Measurements from ENCODE around the gene FBLN2.

Gene FBLN2

DNA sequence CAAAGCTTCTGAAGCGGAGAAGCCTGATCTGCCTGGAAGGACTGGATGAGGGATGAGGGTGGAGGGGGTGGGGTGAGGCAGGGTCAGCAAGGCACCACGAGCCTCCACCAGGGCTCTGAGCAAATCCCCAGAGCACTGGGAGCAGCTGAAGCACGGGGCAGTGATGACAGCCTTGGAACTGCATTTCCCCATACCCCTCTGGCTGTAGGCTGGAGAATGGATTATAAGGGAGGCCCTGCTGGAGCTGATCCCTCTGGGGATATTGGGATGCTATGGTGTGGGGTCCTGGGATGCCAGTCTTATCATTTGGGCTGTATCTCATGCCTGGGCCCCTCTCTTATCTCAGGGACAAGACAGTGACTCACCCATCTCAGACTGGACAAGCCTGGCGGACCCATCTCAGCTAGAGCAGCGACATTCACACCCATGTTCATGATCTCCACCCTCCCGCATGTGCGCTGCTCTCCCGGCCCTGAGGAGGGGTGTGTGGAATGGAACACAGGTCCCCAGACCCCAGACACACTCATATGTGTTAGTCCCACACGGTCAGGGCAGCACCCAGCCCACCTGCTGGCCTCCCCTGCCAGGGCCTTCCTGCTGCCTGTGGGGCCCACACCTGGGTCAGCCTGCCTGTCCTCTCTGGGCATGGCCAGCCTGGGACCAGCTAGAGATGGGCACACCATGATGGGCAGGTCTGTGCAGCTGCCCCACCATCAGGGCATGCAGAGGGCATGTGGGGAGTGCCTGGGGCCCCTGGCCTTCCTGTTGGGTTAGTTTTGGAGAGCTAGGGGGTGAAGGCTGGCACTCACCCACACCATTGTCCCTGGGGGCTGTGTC is 97.1 kb downstream of the FBLN2 start:
- no peak for DNase-seq (ENCODE audit: low read depth, low spot score)

DNA sequence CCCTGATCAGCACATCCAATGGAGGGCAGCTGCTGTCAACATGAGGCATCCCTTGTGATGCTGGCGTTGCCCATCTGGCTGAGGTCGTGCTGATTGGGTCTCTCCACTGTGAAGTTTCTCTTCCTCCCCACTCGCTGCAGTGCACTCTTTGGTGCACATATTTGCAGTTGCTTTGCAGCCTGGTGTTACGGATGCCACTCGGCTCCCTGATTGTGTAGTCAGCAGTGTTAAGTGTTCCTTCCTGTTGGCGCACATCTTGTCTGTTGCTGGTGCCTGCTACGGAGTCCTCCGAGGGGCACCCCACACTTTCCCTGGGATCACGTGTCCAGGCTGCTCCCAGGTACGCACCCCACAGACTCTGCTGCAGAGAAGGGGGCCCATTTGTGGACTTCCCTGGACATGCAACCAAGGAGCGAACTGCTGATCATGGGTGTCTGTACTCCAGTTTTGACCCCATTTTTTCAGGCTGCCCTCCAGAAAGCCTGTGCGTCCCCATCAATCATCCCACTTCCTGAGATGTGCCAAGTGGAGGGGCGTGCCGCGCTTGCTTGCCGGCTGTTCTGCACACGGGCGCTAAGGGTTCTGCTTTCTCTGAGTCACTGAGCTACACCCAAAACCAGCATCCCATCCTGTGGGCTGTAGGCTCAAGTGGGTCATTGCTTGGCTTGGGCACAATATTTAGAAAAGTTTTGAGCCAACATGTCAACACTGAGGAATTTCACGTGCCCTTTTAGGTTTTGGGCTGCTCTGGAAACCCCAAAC is 98.6 kb downstream of the FBLN2 start:
- DNase-seq (ENCODE audit: low read depth, low spot score): no peak

DNA sequence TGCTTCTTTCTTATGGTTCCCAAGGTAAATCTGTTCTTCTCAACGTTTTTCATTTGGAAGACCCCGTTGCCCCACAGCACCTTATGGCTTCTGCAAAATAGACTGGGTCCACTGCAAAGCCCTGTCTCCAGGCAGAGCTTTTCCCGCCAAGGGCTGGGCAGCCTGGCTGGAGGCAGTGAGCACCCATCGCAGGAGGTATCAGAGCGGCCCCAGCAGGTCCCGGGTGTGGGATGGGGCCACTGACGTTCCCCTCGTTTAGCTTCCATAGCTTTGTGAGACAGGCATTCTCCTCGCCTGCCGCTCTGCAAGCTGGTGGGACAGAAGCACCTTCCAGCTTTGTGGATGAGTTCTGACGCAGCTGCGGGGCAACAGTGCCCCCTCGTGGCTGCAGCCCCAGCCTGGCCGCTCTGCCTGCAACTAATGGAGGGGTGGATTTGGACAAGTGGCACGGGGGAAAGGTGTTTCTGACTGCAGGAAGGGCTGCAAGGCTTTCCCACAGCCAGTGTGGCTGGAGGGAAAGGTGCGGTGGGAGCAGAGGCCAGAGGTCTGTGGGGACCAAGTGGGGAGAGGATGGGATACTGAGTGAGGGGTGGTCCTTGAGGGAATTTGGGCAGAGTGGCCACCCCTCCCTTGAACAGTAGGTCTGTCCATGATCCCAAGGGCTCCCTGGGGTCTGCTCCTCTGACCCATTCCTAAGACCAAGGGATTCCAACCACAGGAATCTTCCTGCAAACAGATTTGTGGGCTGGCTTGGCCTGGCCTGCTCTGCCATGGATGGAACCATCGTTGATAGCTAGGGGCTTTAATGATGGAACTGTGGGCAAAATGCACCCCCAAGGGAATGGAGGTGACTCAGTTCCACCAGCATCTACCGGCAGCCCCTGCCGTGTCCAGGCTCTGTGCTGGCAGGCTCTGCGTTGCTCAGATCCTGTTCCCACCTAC is 99.4 kb downstream of the FBLN2 start:
- peak; percentile 85 for DNase-seq (ENCODE audit: low read depth, low spot score)

DNA sequence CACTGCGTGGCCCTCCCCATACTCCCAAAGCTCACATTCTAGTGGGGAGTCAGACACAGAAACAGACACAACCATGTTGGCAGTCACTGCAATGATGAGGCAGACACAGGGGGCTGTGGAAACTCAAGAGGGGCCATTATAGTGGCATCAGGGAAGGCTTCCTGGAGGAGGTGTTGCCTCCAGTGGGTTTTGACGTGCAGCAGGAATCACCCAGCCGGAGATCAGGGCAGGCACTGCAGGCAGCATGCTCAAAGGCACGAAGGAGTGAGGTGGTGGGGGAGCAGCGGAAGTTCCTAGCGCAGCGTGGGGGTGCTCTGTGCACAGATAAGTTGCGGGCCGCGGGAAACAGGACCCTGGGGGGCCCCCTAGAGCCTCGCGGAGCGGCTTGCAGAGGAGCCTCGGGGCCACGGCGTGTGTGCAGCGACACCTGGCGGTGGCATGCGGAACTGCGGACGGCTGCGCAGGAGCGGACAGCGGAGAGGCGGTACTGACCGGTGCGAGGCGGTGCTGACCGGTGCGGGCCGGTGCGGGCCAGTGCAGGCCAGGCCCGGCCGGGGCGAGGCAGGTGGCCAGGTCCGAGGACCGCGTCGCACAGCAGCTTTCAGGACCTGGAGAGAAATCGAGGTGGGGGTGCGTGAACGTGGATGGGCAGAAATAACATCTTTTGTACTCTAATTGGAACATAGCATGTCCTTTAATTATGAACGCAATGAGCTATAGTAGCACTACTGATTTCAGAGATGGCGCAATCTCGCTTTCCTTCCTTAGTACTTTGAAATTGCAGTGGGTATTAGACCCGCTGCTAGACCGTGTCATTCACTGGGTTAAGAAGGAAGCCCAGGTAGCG is 101.5 kb downstream of the FBLN2 start:
- peak; percentile 32 for DNase-seq (ENCODE audit: low read depth, low spot score)

DNA sequence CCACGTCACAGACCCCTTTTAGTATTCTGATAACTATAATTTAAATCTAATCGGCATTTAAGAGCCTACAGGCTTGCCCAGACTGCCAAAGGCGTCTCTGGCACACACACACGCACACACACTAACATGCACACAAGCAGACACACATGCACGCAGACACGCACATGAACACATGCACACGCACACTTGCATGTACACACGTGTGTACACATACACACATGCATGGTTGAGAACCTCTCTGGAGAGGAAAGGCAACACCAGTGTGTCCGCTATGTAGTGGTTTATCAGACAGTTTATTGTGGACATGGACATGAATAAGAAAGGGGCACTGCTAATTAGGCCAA is 102.1 kb downstream of the FBLN2 start:
- no peak for DNase-seq (ENCODE audit: low read depth, low spot score)

DNA sequence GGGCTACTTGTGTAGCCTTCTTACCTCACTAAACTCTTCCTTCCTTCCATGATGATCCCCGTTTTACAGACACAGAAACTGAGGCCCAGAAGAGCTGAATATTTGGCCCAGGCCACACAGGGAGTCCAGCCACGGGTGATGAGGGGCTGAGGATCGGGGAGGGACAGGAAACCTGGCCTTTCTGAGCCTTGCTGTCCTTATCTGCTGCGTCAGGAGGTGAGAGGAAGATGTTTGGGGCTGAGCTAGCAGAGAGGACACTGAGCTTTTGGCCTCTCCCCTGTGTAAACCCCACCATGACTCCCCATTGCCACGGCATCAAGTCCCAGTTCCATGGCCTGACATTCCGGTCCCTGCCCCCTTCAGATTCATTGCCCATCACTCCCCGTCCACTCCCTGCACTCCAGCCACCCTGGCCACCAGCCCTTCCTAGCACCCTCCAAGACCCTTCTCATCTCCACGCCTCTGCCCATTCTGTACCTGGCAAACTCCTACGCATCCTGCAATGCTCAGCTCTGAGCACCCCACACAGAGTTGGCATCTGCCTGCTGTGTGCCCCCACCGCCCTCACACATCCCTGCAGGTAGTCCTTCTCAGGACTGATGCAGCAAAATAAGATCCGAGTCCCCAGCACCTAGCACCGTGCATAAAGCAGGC is 103.0 kb downstream of the FBLN2 start:
- no peak for DNase-seq (ENCODE audit: low read depth, low spot score)

DNA sequence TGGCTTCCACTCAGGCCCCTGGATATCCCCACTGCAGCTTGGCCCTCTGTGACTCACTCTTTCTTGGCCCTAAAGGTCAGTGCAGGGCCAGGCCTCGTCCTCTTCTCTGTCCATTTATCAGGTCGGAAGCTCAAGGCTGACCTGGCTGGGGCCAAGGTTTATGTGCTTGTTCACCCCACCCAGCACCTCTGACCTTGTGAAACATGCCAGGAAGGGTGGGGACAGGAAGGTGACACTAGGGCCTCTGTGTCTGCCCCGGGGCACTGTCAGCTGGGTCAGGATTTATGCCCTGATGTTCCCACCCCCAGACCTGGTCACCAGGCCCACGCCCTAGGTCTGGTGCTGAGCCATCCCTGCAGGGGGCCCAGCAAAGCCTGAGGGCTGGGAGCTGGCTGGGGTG is 103.8 kb downstream of the FBLN2 start:
- DNase-seq (ENCODE audit: low read depth, low spot score): no peak

DNA sequence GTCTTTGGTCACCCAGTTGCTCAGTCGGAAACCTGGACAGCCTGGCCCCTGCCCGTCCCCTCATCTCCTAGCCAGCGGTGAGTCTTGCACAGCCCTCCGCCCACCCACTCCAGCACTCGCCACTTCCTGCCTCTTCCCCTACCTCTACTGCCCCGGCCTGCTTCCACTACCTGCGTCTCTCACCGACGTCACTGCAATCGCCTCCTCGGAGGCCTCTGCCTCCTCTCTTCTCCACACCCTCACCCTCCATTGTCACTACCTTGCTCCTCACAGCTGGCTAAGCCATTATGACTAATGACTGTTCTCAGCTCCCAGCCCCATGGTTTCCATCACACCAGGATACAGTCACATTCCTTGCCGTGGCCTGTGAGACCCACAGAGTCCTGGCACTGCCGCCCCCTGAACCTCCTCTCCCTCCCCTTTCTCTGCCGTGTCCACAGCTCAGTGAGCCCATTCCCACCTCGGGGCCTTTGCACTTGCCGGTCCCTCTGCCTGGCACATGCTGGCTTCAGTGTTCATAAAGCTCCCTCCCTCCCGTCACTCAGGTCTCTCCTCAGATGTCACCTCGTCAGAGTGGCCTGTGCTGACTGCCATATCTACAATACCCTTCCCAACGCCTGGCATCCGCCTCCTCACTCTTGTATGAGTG is 104.8 kb downstream of the FBLN2 start:
- DNase-seq (ENCODE audit: low read depth, low spot score): no peak

DNA sequence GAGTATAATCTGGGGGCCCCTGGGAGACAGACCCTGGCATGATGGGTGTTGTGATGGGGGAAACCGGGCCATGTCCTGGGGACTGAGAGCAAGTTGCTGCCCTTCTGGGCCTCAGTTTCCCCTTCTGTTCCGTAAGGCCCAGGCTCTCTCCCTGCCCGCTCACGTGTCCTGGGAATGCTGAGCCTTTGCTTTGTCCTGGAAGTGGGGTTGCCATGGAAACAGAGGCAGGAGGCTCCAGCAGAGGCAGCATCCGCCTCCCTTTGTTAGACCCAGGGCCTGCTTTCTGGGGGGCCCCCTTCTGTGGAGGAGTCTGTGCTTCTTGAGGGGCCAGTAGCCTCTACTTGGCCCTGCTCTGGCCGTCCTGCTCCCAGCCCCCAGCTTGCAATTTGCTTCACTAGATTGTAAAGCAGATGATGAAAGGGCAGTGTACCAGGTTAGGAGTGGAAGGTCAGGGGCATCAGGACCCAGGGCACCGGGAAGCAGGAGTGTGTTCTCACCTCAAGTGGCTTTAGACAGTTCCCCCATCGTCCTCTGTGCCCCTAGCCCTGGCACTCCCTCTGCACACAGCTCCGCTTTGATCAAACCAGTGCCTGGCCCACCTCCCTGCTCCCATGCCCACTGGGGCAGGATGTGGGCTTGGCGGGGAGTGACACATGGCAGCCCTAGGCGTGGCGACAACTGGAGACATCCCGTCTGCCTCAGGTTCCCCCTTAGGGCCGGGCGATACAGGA is 105.6 kb downstream of the FBLN2 start:
- no peak for DNase-seq (ENCODE audit: low read depth, low spot score)

DNA sequence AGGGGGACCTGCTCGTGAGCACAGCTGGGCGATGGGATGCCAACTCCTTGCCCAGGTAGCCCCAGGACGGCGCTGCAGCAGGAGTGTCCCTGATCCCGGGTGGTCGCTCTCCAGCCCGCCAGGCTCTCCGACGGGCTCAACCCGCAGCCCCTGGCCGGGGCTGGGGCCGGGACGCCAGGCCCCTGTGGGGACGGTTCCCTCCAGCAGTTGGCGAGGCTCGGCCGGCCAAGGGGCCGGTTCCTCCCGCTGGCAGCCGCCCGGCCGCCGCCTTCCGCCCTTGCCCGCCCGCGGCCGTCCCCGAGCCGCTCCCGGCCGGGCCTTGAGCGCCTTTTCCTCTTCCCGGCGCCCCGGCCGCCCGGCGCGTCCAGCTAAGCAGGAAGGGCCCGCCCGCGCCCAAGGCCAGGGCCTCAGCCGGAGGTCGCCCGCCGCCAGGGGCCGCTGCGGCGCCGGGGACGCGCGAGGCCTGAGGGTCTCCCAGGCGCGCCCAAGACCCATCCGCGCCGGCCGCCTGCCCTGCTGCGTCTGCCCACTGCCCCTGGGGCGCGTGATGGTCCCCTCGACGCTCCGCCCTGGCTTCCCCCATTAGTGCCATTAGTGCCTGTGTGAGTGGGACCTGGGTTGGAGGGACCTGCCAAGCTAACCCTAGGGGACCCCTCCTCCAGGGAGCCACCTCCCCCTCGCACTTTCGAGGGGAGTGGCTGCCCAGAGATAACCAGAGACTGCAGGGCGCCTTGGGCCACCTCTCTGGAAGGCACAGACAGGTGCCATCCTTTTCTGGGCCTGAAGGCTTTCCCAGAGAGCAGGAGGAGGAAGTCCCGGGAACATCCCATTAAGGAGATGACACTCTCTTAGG is 106.4 kb downstream of the FBLN2 start:
- no peak for DNase-seq (ENCODE audit: low read depth, low spot score)

DNA sequence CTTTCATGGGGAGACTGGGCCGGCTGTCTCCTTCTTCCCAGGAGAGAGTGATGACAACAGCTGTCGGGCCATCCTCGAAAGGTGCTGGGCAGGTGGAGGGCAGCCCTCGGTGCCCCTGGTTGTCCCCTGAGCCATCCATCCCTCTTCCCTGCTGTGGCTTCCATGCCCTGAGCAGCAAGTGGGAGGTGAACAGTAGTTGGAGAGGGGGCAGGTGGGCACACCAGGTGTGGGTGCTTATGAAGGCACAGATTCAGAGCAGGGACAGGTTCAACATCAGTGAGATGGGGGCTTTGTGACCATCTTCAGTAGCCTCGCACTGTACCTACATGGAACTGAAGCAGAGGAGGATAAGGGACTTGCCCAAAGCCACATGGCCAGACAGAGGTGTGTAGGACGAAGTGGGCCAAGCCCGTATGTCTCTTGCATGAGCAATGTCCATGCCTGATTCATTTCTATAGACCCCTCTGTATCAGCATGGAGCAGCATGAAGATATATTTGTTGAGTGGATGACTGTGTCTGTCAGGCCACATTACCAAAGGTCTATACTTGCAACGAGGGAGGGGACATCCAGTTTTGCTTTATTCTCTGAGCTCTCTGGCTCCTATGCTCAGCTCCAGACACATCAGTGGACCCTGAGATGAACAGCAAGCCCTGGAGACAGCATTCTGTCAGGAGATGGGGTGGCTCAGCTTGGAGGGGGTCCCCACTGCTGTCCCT is 107.8 kb downstream of the FBLN2 start:
- DNase-seq (ENCODE audit: low read depth, low spot score): no peak

DNA sequence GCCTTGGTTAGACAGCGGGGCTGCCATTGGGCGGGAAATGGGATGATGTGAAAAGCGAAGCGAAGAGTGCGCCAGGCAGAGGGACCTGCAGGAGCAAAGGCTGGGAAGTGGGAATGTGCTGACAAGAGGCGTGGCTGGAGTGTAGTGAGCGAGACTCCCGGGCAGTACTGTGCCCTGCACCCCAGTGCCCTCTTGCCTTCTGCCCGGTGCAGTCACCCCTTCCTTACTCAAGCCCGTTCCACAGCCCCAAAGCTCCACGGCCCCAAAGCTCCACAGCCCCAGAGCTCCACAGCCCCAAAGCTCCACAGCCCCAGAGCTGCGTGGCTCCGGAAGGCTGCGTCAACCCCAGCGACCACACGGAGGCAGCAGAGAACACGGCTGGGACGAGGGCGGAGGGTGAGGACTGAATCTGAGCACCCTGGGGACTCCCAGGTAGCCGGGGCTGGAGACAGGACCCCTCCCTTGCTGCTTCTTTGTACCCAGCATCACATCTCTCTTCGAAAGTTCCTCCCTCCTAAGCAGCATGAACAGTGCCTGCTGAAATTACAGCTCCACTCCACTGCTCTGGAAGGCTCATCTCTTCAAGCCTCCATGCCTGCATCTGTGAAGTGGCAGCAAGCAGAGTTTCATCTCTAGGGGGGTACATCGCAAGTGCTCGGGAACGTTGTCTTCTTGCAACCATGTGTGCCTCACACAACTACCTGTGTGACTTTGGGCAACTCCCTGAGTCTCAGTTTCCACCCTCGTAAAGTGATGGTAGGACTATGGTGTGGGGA is 108.9 kb downstream of the FBLN2 start:
- no peak for DNase-seq (ENCODE audit: low read depth, low spot score)

DNA sequence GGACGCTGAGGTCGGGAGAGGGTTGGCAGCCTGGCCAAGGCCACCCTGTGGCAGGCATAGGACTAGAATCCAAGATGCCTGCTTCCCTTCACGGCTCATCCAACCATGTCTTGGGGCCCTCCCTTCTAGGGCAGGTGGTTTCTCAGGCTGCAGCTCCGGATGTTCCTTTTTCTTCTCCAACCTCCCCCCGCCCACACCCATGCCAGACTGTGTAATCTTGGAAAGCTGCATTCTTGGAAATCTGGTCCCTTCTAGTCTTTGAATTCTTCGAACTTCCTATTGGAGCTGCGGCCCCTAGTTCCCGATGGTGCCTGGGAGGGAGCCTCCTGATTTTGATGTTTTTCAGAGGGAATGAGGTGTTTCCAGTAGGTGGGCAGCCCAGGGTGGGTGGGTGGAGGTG is 109.8 kb downstream of the FBLN2 start:
- no peak for DNase-seq (ENCODE audit: low read depth, low spot score)

DNA sequence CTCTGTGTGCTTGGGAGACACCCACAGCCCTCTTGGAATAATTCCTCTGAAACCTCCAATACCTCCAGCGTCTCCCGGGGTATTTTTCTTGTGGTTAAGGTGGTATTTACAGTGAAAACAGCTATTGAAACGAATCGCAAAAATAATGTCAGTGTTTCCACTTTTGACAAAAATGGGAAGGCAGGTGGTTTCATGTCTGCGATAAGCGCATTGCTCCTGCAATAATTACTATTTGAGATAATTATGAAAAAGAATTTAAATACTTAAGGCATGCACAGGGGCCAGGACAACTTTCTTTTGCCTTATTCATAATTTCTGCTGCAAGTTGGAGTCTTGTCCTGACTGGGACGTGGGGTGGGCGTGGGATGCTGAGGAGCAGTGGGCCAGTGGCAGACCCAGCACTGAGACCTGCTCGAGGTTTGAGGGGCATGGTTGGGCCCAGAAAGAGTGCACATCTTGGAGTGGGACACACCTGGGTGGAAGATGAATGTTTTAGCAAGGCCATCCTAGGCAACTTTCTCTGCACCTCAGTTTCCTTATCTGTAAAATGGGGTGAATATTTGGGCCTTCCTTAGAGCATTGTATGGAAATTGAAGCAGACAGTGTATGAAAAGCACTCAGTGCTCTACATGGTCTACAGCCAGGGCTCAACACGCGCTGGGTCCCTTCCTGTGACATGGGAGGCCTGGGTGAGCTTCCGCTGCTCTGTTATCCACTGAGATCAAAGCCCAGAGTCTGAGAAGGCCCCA is 110.5 kb downstream of the FBLN2 start:
- no peak for DNase-seq (ENCODE audit: low read depth, low spot score)

DNA sequence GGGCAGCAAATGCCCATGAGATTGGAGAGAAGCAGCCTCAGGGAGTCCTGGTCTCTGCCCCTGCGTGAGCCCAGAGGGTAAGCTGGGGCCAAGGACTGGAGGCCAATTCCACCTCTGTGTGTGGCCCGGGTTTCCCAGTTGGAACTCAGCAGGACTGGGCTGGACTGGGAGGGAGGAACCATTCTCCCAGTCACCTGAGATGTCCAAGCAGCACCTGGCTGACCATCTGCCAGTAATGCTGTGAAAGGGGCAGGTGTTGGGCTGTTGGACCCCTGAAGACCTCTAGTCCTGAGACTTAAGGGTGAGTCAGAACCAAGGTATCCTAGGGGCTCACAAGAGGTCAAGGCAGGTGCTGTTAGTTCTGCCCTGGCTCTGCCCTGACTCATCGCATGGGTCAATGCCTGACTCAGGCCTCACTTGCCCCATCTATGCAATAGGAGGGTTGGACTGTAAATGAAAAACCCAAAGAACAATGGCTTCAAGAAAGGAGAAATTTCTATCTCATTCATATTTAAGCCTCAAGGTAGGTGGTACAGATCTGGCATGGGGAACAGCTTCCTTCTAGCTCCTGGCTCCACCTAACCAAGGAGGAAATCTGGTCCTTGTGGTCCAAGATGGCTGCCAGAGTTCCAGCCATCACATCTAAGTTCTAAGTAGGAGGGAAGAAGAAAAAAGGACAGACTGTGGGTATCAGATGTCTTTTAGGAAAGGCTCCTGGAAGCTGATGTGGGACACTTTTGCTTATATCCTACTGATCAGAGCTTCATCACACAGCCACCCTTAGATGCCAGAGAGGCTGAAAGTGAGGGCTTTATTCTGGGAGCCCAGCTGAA is 111.3 kb downstream of the FBLN2 start:
- DNase-seq (ENCODE audit: low read depth, low spot score): no peak
